GM19035 (cell line): ENCODE measurements around the gene RPS6KA2.
A peak's percentile ranks its signal among the peaks of the same experiment; 100 is the strongest.
"Not testable (repeated sequence)": the region's sequence is repeated elsewhere in the genome, so short reads cannot be mapped to it uniquely, and the experiment has no call there.

Experiments
- ATAC-seq: cut with Tn5 transposase; IDR thresholded peaks from one replicate; pipeline ENCODE4 v1.9.1; 2021; ENCODE audit not compliant: unreplicated experiment

The RPS6KA2 gene

DNA sequence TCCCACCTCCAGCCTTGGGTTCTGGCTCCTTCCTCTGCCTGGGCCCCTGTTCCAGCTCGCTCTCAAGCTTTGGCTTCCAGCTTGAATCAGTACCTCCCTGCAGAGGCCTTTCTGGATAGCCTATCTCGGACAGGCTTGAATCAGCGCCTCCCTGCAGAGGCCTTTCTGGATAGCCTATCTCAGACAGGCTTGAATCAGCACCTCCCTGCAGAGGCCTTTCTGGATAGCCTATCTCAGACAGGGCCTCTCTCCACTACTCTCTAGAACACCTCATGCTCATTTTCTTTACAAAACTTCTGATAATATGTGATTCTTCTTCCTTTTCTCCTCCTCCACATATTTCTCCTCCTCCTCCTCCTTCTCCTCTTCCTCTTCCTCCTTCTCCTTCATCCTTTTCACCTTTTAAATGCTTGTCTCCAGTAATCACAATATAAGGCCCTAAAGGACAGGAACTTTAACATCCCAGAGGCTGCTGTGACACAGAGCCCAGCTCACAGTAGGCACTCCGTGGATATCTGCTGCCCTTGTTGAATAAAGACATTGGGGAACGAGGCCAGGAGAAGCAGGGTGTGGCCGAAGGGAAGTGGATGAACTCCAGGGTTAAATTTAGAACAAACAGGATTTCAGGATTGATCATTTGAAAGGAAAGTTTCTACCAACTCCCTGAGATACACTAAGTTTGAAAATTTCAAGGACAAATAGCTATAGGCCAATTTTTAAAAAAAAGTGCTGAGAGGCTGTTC, 9.3 kb upstream of the RPS6KA2 start:
- ATAC-seq: no peak

DNA sequence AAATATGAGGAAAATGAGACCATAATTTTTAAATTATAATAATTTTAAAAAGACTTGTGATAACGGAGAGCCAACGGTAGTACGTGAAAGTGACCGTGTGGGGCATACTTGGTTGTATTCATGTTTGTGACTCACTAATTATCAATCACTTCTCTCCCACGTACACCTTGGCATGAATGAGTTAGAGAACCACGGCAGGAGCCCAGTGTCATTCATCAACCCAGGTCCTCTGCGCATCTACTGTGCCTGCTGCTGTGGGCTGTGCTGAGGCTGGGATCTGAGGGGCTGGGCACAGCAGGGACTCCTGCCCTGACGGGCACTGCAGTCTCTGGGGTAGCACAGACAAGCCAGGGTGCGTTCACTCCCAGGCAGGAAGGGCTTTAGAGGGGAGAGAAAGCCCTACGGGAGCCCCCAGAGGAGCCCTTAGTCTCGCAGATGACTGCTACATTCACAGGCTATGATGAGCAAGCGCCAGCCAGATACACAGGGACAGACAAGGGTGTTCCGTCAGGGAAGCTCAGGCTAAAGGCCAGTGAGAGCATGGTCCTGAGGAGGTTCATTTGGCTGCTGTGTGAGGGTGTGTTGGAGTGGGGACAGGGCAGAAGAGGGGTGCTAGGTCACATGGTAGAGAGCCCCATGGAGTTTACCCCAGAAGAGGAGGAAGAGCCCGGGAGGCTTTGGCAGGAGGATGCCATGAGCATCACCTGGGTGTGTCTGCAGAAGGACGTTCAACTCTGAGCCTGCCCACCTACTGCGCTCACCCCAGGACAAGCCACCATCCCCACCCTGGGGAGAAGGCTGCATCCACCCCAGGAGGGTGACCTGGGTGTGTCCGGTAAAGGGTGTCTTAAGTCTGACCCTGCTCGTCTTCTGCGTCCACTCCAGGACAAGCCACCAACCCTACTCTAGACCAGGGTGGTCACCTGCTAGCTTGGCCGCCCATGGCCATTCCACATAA, 8.2 kb upstream of the RPS6KA2 start:
- ATAC-seq: no peak

DNA sequence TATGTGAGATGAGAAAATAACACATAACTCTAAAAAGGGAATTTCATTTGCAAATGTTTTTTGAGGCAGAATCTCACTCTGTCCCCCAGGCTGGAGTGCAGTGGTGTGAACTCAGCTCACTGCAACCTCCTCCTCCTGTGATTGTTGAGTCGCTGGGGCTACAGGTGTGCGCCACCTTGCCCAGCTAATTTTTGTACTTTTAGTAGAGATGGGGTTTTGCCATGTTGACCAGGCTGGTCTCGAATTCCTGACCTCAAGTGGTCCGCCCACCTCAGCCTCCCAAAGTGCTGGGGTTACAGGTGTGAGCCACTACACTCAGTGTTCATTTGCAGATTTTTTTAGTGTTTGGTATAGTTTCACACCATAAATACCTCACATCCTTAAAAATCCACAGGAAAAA, 7.5 kb upstream of the RPS6KA2 start:
- ATAC-seq: not testable (repeated sequence)

DNA sequence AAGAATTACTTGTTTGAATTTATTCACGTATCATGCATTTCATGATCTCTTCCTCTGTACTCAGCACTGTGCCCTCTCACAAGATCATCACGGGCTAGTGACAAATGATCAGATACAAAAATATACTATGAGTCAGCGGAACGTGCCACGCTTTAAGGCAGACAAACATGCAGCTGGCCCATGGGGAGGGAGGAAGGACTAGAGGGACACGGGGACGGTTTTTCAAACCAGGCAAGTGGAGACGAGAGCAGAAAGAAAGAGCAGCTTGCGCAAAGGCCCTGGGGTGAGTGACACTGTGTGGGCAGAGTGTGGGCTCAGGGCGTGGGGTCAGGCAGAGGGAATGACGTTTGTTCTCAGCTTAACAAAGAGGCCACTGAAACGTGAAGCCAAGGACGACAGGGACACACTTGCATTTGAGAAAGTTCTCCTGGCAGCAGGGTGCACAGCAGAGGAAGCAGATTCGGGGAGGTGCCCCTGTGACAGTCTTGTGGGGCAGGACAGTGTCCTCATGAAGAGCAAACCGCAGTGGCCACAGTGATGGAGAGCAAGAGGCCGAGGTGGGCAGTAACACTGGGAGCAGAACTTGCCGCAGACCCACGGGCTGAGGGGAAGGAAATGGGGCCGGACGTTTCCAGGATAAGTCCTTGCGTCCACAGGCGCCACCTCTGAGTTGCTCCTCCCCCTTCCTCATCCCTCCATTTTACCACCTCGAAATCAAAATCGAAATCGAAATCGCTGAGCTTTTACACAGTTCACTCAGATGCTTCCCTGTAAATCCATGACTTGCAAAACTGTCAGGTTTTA, 6.9 kb upstream of the RPS6KA2 start:
- ATAC-seq: no peak

DNA sequence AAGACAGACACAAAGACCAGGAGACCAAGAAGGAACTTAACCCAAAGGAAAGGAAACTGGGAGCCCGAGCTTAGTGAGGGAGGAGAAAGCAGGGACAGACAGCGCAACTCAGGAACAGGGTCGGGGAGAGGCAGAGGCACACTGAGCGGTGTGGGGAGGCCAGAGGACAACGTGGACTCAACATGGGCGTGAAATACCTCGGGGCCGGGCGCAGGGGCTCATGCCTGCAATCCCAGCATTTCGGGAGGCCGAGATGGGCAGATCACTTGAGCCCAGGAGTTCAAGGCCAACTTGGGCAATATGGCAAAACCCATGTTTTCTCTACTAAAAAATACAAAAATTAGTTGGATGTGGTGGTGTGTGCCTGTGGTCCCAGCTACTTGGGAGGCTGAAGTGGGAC, 5.7 kb upstream of the RPS6KA2 start:
- no peak for ATAC-seq

DNA sequence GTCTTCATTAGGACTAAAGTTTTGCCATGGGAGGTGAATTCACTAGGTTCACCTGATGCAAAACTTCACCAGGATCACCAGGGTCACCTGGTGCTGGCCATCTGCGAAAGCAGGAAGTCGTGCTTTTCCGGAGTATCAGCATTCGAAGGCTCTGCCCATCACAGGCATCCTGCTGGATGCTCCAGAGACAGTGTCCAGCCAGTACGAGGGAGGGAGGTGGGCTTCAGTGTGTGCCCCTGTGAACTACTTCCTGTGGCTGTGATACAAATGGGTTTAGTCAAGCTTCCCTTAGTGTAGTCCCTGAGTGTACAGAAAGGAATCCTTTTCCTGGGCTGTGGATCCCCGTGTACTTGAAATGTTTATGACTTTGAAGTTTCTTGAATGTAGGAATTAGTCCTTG, 3.4 kb upstream of the RPS6KA2 start:
- no peak for ATAC-seq

GRCh38 chr6:166629628-166630027, 2.6 kb upstream of the RPS6KA2 start:
- no peak for ATAC-seq

GRCh38 chr6:166627875-166628801, 1.1 kb upstream of the RPS6KA2 start:
- peak; percentile 31 for ATAC-seq

DNA sequence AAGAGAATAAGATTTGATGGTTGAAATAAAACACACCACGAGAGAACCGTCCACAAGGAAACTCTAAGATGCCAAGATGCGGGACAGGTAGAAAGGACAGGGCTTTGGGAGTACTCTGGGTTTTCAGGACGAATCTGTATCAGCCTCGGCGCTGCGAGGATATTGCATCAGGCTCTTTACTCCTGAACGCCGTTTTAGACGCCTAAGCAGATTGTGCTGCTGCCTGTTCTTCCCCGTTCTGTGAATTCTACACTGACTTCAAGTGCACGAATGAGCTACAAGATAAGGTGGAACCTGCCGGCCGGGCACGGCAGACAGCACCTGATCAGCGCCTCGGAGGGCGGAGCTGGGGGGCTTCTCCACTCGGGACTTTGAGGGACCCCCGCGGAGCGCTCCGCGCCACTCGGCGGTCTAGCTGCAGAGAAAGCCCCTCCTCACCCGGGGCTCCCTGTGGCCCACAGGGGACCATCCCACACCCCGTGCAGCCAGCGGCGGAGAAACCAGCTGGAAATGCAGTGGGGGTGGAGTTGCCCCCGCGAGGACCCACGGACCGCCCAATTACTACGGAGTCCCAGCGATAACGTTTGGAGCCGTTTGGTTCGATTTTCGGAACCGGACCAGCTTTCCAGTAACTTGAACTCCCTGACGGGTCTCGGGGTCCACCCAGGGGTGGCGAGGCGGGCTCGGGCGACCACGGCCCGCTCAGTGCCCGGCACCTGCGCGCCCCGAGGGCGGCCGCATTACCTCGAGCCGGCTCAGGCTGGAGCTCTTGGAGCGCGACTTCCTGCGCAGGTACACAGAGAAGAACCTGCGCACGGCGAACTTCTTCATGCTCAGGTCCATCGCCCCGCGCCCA, 646 bp downstream of the RPS6KA2 start:
- peak; percentile 3 for ATAC-seq

- ATAC-seq: no peak
Observed at GRCh38 chr6:166625356-166625755, 1.7 kb downstream of the RPS6KA2 start.

GRCh38 chr6:166624275-166624674, 2.8 kb downstream of the RPS6KA2 start:
- ATAC-seq: no peak

GRCh38 chr6:166623318-166623717, 3.7 kb downstream of the RPS6KA2 start:
- no peak for ATAC-seq

DNA sequence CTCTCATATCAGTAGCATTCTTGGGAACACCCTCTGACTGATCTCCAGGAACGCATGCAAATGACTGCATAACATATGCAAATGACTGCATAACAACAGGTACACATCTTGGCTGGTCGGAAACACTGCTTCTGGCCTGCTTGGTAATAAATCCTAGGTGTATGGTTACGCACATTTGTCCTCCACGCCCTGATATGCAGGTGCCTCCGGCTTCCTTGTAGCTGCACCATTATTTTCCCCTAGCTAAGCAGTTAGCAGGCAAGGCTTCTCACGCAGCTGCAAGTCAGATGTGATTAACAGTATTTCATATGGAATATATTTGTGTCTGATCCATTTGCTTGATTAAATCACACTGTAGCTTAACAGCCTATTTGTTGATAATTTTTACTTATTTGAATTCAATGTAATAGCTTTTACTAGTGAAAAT, 5.9 kb downstream of the RPS6KA2 start:
- ATAC-seq: no peak

- no peak for ATAC-seq
Observed at GRCh38 chr6:166620478-166621113, 6.5 kb downstream of the RPS6KA2 start.

DNA sequence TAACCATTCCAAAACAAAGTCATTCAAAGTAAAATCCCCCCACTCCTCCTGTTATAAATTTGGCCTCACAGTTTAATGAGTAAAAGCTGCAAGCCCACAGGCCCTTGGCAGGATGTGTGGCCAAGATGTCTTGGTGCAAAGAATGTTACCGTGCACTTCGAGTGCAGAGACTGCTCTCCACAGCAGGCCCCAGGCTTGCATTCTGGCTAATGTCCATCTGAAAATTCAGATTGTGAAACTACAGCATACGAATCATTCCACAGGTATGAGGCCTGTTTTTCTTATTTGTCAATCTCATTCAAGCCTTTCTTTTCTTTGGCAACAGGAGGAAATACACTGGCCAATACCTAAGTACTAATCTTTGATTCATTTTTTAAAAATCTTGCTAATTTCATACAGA, 7.1 kb downstream of the RPS6KA2 start:
- no peak for ATAC-seq

- ATAC-seq: no peak
Observed at GRCh38 chr6:166618866-166619761, 7.9 kb downstream of the RPS6KA2 start.

DNA sequence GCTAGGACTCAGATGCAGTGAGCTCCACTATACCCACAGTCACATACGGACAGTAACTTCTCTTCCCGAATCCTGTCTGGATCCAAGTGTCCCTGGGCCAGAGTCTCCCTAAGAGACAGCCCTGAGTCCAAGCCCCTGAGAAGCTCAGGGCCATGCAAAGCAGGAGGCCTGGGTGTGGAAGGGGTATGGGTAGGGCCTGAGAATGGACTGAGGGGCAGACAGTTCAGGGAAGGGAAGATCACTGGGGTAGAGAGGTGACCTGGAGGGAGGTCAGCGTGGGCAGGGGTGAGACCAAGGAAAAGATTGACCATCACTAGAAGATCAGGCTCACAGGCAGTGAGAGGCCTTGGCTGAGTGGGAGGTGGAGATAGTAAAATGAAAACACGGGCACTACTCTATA, 8.8 kb downstream of the RPS6KA2 start:
- no peak for ATAC-seq

- ATAC-seq: no peak
Observed at GRCh38 chr6:166617359-166617758, 9.7 kb downstream of the RPS6KA2 start.
